ENCODE results near the gene CHMP2A.

DNA sequence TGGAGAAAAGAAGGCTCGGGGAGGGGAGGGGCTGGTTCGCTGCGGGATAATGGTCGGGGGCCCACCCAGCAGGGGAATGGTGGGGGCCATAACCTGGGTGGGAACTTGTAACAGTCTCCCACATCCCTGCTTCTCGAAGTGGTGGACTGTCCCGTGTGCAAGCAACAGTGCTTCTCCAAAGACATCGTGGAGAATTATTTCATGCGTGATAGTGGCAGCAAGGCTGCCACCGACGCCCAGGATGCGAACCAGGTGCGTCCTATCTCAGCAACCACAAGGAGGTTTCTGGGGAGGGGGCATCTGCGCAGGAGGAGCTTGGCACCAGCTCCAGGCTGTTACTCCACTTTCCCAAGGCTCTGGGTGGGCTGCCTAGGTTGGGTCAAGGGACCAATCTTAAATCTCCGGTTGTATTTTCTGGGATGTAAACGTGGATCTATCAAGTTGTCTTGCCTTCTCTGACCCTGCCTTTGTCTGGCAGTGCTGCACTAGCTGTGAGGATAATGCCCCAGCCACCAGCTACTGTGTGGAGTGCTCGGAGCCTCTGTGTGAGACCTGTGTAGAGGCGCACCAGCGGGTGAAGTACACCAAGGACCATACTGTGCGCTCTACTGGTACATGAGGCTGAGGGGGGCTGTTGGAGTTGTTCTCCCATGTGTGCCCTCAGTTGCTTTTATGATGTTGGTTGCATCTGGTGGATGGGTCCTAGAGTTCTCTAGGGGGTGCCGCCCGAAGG, 9.5 kb downstream of the CHMP2A start:
- TF ChIP-seq RBM39 (IDR thresholded peaks at IDR 0.05; ENCODE audit: low read depth, low read length, poor library complexity, severe bottlenecking) (no peak), NCOR1 (IDR thresholded peaks at IDR 0.05; ENCODE audit: borderline replicate concordance, low read length) (no peak), NFYB (CRISPR knock-in tag; IDR thresholded peaks at IDR 0.05) (no peak), JUN (CRISPR knock-in tag; IDR thresholded peaks at IDR 0.05) (no peak), RXRA (CRISPR knock-in tag; IDR thresholded peaks at IDR 0.05) (no peak), YY1 (IDR thresholded peaks at IDR 0.05; ENCODE audit: insufficient read depth, insufficient replicate concordance, low read depth, low read length) (no peak)
- TF ChIP-seq, protein P1, sequence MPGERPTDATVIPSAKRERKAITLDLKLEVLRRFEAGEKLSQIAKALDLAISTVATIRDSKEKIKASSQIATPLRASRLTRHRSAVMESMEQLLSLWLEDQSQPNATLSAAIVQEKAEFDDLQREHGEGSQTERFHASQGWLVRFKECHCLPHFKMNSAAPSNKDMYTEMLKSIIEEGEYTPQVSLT (CRISPR knock-in tag; IDR thresholded peaks at IDR 0.05; ENCODE audit: borderline replicate concordance, low read depth), result no peak
- TF ChIP-seq, protein P2, sequence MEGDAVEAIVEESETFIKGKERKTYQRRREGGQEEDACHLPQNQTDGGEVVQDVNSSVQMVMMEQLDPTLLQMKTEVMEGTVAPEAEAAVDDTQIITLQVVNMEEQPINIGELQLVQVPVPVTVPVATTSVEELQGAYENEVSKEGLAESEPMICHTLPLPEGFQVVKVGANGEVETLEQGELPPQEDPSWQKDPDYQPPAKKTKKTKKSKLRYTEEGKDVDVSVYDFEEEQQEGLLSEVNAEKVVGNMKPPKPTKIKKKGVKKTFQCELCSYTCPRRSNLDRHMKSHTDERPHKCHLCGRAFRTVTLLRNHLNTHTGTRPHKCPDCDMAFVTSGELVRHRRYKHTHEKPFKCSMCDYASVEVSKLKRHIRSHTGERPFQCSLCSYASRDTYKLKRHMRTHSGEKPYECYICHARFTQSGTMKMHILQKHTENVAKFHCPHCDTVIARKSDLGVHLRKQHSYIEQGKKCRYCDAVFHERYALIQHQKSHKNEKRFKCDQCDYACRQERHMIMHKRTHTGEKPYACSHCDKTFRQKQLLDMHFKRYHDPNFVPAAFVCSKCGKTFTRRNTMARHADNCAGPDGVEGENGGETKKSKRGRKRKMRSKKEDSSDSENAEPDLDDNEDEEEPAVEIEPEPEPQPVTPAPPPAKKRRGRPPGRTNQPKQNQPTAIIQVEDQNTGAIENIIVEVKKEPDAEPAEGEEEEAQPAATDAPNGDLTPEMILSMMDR (CRISPR knock-in tag; IDR thresholded peaks at IDR 0.05), result no peak
